Neuron (in vitro differentiated cells): ENCODE data around the gene SPRY2.
"Not testable (repeated sequence)": the region's sequence is repeated elsewhere in the genome, so short reads cannot be mapped to it uniquely, and the experiment has no call there.

Experiments used
- H2AFZ ChIP-seq: one replicate; pipeline ENCODE4 v1.6.1; 2013; ENCODE audit warnings: low read depth, mild to moderate bottlenecking, inconsistent platforms, low read length, moderate library complexity
- H3K27me3 ChIP-seq: one replicate; pipeline ENCODE4 v1.6.1; 2013; ENCODE audit warnings: low read length; ENCODE audit not compliant: insufficient read depth
- H3K36me3 ChIP-seq: one replicate; pipeline ENCODE4 v1.6.1; 2013; ENCODE audit warnings: low read length; ENCODE audit not compliant: insufficient read depth
- H3K4me1 ChIP-seq: one replicate; pipeline ENCODE4 v1.6.1; 2013; ENCODE audit warnings: low read length; ENCODE audit not compliant: insufficient read depth
- H3K4me3 ChIP-seq: 2 replicates; pipeline ENCODE4 v1.5.1; 2013; ENCODE audit warnings: mild to moderate bottlenecking, low read length, moderate library complexity
- H3K9me3 ChIP-seq: one replicate; pipeline ENCODE4 v1.6.1; 2013; ENCODE audit warnings: low read length

SPRY2 gene

DNA sequence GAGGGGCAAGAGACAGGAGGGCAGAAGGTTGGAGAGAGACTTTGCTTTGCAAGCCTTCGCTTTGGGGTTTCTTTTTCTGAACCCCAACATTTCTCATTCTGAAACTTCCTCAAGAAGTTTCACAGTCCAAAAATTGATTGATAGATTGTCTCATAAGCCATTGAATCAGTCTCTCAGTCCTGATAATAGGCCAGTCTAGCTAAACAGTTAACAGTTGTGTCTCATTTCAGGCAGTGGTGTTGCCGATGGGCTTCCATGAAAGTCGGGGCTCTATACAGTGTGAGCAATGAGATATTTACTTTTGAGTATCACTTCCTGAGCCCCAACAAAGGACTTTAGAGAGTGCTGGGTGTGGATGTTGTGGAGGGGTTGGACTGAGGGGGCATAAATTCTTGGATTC, 26.5 kb upstream of the SPRY2 start:
- Histone ChIP-seq H2AFZ (no peak overlapping the region), H3K27me3 (no peaks in the 10 kb centered on the region), H3K4me1 (peaks cover 12% of the 10 kb centered on the region), H3K4me3 (no peak overlapping the region), H3K9me3 (no peaks in the 10 kb centered on the region), H3K36me3 (no peaks in the 10 kb centered on the region)

DNA sequence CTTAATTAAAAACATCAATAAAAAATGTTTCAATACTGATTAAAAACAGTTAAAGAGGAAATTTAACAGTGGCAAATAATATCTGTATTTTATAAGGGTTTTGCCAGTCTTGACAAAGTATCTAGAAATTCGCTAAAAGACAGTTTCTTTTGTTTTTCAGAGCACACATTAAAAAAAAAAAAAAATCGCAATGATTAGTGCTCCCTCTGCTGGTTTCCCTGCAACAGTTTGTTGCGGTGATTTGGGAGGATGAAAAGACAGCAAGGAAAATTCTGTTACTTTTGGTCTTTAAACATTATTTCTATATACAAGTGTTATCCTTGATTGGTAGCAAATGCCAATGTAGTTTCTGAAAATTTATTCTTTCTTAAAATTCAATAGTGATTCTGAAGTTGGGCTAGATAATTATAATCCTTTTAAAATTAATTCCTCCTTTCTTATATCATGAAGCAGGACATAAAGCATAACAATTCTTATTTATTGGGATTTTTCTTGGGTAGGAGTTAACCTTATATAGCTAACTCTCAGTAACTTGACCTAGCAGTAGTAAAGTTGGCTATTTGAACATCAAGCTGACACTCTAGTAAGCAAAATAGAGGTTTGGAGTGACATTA, 23.1 kb upstream of the SPRY2 start:
- no peak overlapping the region for H2AFZ ChIP-seq
- H3K36me3 ChIP-seq: no peaks in the 10 kb centered on the region
- H3K9me3 ChIP-seq: no peaks in the 10 kb centered on the region
- H3K4me3 ChIP-seq: no peak overlapping the region
- H3K27me3 ChIP-seq: no peaks in the 10 kb centered on the region
- peaks cover 27% of the 10 kb centered on the region for H3K4me1 ChIP-seq

DNA sequence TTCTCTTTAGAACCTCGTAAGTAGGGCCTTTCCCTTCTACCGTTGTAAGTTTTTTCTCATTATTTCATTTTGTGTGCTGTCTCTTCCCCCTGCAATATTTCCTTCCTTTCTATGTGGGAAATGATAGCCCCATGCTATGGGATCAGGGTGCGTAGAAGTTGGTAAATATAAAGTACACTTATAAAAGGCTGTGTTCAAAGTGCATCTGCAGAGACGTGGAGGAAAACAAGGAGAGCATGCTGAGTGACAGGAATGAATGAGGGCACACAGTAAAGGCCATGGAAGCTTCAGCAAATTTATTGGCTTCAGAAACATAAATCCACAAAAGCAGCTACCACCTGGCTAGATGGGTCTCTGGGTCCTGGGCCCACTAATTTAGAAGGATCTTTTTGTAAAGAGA, 21.6 kb upstream of the SPRY2 start:
- Histone ChIP-seq H3K4me3 (no peak overlapping the region), H3K36me3 (no peaks in the 10 kb centered on the region), H3K4me1 (peaks cover 31% of the 10 kb centered on the region), H3K9me3 (no peaks in the 10 kb centered on the region), H2AFZ (no peak overlapping the region), H3K27me3 (no peaks in the 10 kb centered on the region)

DNA sequence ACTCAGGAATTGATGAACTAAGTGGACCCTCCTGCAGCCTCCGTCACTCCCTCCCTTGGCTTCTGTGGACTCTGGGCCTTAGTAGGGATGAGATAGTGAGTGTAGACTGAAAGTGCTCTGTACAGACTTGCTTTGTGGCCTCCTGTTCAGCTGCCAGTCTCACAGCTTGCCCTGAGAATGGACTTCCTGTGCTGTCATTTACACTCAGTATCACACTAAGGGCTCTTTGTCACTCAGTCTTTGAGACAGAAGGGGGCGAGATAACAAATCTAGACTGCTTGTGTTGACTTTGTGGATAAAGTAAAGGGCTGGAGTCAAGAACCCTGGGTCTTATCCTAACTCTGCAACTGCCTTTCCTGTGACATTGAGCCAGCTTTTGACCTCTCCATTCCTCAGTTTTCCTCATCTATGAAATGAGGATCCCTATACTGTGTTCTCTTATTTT, 21.0 kb upstream of the SPRY2 start:
- no peak overlapping the region for H2AFZ ChIP-seq
- no peak overlapping the region for H3K4me3 ChIP-seq
- H3K9me3 ChIP-seq: no peaks in the 10 kb centered on the region
- H3K27me3 ChIP-seq: no peaks in the 10 kb centered on the region
- no peaks in the 10 kb centered on the region for H3K36me3 ChIP-seq
- H3K4me1 ChIP-seq: peaks cover 31% of the 10 kb centered on the region

DNA sequence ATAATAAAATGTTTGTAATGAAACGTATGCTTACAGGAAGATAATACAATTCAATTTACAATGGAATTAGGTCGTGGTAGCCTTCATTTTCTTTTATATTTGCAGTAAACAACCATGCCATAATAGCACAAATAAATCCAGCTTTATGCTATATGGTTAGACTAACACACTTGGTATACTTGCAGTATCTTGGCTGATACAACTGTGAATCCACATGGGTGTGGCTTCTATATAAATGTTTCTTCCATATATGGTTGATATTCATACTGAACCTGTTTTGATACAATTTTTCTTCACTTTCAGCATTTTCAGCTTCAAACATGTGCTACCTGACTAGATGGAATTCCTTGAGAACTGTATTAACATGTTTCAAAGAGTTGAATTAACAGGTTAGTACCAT, 20.4 kb upstream of the SPRY2 start:
- Histone ChIP-seq H3K4me3 (no peak overlapping the region), H2AFZ (no peak overlapping the region), H3K36me3 (no peaks in the 10 kb centered on the region), H3K4me1 (peaks cover 31% of the 10 kb centered on the region), H3K27me3 (no peaks in the 10 kb centered on the region), H3K9me3 (no peaks in the 10 kb centered on the region)

DNA sequence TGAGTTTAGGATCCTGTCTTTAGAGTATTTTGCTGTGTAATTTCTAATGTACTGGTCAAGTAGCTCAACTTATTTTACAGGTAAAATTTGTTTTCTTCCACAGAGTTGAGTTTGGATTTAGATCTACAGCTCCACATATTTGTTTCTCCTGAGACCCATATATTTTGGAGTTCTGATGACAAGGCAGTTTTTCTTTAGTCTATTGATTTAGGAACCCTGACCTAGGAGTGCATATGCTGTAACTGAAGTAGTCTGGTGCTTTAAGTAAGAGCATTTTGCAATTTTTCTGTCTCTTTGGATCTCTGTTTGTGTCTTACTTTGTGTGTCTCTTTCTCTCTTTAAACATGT, 19.5 kb upstream of the SPRY2 start:
- H3K27me3 ChIP-seq: no peaks in the 10 kb centered on the region
- no peak overlapping the region for H2AFZ ChIP-seq
- no peaks in the 10 kb centered on the region for H3K9me3 ChIP-seq
- peaks cover 31% of the 10 kb centered on the region for H3K4me1 ChIP-seq
- H3K36me3 ChIP-seq: no peaks in the 10 kb centered on the region
- no peak overlapping the region for H3K4me3 ChIP-seq

DNA sequence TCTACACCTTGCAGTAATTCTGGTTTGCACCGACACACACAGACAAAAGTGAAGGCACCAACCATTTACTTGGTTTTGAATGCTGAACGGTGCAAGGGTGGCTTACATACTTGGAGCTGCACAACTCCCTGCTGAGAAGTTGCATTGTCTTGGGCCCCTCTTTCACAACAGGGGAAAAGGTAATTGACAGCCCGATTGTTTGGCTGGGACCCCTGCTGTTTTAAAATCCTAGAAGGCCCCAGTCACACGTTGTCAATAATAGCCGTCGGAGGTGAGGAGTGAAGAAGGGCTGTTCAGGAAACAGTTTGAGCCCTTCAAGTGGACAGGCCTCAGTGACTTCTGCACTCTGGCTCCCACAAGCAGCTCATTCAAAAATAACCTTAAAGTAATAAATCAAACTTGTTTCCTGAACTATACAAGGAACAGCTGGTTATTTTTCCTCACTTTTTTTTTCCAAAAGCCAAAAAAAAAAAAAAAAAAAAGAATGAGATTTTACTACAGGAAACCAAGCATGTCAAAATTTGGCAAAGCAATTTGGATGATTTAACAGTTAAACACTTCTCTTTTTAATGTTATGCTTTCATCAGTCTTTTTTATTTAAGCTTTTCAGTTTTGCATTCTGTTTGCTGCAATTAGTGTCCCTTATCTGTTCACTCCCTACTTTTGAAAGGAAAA, 19.0 kb upstream of the SPRY2 start:
- Histone ChIP-seq H3K36me3 (no peaks in the 10 kb centered on the region), H3K4me1 (peaks cover 31% of the 10 kb centered on the region), H3K9me3 (no peaks in the 10 kb centered on the region), H3K4me3 (no peak overlapping the region), H3K27me3 (no peaks in the 10 kb centered on the region), H2AFZ (no peak overlapping the region)

DNA sequence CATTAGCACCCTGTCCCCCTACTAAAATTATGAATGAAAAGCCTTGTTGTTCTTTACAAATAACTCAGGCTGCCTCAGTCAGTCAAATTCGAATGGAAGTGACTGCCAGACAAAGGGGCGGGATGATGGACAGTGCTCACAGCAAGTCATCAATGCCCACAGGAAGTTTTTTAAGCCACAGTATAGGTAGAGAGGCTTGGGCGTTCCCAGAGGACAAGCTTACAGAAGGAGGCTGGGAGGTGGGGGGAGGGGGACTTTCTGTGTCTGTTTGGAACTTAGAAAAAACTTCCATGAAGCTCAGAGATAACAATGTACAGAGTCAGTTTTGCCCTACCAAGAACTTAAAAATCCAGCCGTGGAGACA, 18.5 kb upstream of the SPRY2 start:
- Histone ChIP-seq H3K4me1 (peaks cover 31% of the 10 kb centered on the region), H3K4me3 (no peak overlapping the region), H3K27me3 (no peaks in the 10 kb centered on the region), H2AFZ (no peak overlapping the region), H3K36me3 (no peaks in the 10 kb centered on the region), H3K9me3 (no peaks in the 10 kb centered on the region)

DNA sequence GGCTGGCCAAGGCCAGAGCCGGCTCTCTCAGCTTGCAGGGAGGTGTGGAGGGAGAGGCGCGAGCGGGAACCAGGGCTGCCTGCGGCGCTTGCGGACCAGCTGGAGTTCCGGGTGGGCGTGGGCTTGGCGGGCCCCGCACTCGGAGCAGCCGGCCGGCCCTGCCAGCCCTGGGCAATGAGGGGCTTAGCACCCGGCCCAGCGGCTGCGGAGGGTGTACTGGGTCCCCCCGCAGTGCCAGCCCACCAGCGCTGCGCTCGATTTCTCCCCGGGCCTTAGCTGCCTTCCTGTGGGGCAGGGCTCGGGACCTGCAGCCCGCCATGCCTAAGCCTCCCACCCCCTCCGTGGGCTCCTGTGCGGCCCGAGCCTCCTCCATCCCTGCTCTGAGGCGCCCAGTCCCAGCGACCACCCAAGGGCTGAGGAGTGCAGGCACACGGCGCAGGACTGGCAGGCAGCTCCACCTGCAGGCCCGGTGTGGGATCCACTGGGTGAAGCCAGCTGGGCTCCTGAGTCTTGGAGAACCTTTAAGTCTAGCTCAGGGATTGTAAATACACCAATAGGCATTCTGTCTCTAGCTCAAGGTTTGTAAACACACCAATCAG, 14.7 kb upstream of the SPRY2 start:
- not testable (repeated sequence) for H3K4me3 ChIP-seq
- peaks cover 19% of the 10 kb centered on the region for H3K4me1 ChIP-seq

DNA sequence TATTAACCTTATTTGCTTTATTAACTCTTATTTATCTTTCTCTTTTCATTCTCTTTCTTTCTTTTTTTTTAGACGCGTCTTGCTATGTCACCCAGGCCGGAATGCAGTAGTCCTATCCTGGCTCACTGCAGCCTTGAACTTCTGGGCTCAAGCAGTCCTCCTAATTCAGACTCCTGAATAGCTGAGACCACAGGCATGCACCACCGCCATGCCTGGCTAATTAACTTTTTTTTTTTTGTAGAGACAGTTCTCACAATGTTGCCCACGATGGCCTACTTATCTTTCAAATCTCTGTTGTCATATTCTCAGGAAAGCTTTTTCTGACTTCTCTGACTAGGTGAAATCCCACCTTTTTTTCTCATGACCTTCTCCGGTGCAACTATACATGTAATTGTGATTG, 7.8 kb upstream of the SPRY2 start:
- Histone ChIP-seq H3K4me1 (no peaks in the 10 kb centered on the region), H3K4me3 (no peak overlapping the region), H3K9me3 (no peaks in the 10 kb centered on the region), H3K27me3 (no peaks in the 10 kb centered on the region), H3K36me3 (no peaks in the 10 kb centered on the region), H2AFZ (no peak overlapping the region)

More for the DNA sequence above, 14.7 kb upstream of the SPRY2 start:
- H3K9me3 ChIP-seq, H3K27me3 ChIP-seq, H3K36me3 ChIP-seq, H2AFZ ChIP-seq: not testable (repeated sequence)

DNA sequence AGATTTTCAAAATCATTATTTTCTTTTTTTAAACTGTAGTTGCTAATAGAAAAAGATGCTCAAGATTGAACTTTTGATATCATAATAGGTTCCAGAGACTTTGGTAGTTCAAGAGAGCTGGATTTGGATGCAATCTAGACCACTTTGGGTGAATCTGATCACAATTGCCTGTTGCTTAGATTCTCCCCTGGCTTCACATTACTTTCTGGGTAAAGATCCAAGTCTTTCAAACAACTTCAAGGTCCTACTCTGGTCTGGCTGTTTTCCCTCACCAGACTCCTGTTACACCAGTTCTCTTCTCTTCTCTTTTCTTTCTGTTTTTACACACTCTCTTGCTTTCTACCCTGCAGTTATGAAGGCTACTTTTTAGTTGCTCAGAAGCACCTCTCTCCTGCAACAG, 7.4 kb upstream of the SPRY2 start:
- Histone ChIP-seq H3K27me3 (no peaks in the 10 kb centered on the region), H3K9me3 (no peaks in the 10 kb centered on the region), H3K36me3 (no peaks in the 10 kb centered on the region), H2AFZ (no peak overlapping the region), H3K4me1 (no peaks in the 10 kb centered on the region), H3K4me3 (no peak overlapping the region)

DNA sequence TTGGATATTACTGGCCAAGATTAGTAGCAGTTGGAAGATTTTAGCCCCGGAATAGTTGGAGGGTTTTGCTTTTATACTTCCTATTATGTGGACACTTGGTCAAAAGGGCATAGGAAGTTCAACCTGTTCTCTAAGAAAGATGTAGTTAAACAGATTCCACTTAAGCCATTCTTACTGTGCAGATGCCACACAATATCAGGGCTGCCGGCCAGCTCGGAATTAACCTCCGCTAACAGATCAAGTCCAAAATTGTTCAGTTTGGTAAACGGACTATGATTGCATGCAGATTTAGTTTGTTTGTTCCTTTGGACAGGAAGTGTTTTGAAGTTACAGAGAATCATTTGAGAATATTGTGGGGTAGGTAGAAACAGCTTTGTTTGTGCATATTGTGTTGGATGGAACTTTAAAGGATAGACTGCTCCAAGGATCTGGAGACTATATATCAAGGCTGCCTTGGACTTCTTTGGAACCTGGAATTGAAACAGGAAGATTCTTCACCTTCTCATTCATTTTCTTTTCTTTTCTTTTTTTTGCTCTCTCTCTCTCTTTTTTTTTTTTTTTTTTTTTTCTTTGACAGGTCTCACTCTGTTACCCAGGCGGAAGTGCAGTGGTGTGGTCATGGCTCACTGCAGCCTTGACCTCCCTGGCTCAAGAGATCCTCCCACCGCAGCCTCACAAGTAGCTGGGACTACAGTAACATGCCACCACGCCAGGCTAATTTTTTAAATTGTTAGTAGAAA, 5.0 kb upstream of the SPRY2 start:
- H3K36me3 ChIP-seq: no peaks in the 10 kb centered on the region
- H3K4me1 ChIP-seq: no peaks in the 10 kb centered on the region
- no peaks in the 10 kb centered on the region for H3K27me3 ChIP-seq
- H2AFZ ChIP-seq: no peak overlapping the region
- no peaks in the 10 kb centered on the region for H3K9me3 ChIP-seq
- no peak overlapping the region for H3K4me3 ChIP-seq

DNA sequence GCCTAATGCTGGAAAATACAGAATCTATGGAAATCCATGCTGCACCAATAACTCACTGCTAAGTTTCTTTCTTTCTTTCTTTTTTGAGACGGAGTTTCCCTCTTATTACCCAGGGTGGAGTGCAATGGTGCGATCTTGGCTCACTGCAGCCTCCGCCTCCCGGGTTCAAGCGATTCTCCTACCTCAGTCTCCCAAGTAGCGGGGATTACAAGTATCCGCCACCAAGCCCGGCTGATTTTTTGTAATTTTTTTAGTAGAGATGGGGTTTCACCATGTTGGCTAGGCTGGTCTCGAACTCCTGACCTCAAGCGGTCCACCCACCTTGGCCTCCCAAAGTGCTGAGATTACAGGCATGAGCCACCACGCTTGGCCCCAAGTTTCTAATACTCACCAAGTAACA, 3.1 kb upstream of the SPRY2 start:
- H3K4me3 ChIP-seq, H3K4me1 ChIP-seq, H3K9me3 ChIP-seq, H3K27me3 ChIP-seq, H2AFZ ChIP-seq, H3K36me3 ChIP-seq: not testable (repeated sequence)
